GM12872 (cell line): Measurements from ENCODE around the gene ANXA11.

Source experiments
- TF ChIP-seq, protein P1 (sequence below): IDR thresholded peaks from 3 replicates; pipeline ENCODE4 v1.5.1; 2011; ENCODE audit warnings: low read depth, mild to moderate bottlenecking, low read length, moderate library complexity; ENCODE audit not compliant: insufficient read depth

Gene ANXA11

DNA sequence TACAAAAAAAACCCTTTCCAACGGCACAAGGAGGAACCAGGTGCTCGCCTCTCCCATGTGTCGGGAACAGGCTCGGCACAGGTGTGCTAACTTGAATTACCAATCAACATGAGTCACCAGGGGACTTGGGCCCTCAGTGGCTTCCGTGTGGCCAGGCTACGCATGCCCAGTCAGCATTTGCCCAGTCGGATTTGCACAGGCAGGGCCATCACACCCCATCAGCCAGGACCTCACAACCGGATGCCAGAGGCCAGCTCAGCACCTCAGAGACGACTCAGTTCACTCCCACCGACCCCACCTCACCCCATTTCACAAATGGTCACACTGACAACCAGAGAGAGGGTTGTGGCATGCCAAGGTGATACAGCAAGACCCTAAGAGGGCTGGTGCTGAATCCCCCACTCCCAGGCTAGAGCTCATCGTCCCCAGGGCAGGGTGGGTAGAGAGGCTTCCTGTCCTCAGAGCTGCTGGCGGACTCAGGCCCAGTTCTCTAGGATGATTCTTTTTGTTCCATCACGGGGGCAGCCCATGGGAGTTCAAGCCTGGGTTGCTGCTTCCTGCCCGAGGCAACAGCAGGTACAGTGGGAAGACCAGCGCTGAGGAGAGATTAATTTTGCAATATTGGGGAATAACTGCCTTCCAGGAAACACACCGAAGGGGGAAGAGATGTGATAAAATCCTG is 13.6 kb downstream of the ANXA11 start:
- TF ChIP-seq, protein P1, sequence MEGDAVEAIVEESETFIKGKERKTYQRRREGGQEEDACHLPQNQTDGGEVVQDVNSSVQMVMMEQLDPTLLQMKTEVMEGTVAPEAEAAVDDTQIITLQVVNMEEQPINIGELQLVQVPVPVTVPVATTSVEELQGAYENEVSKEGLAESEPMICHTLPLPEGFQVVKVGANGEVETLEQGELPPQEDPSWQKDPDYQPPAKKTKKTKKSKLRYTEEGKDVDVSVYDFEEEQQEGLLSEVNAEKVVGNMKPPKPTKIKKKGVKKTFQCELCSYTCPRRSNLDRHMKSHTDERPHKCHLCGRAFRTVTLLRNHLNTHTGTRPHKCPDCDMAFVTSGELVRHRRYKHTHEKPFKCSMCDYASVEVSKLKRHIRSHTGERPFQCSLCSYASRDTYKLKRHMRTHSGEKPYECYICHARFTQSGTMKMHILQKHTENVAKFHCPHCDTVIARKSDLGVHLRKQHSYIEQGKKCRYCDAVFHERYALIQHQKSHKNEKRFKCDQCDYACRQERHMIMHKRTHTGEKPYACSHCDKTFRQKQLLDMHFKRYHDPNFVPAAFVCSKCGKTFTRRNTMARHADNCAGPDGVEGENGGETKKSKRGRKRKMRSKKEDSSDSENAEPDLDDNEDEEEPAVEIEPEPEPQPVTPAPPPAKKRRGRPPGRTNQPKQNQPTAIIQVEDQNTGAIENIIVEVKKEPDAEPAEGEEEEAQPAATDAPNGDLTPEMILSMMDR, result no peak

GRCh38 chr10:80188713-80189112 is 16.6 kb downstream of the ANXA11 start:
- TF ChIP-seq, protein P1, result no peak

GRCh38 chr10:80187465-80188409 is 17.6 kb downstream of the ANXA11 start:
- TF ChIP-seq, protein P1, result no peak

GRCh38 chr10:80187060-80187459 is 18.3 kb downstream of the ANXA11 start:
- TF ChIP-seq, protein P1, result no peak

- TF ChIP-seq, protein P1, result no peak
Measured at GRCh38 chr10:80186364-80187012, 18.8 kb downstream of the ANXA11 start.

- TF ChIP-seq, protein P1, result no peak
Measured at GRCh38 chr10:80185578-80186299, 19.6 kb downstream of the ANXA11 start.
